ENCODE results near the gene KANK2.
"Not testable (repeated sequence)": the region's sequence is repeated elsewhere in the genome, so short reads cannot be mapped to it uniquely, and the experiment has no call there.

KANK2 gene

GRCh38 chr19:11196406-11197287 is 698 bp downstream of the KANK2 start:
- DNase-seq: no peak

- no peak for DNase-seq
Observed at GRCh38 chr19:11195681-11196080, 1.7 kb downstream of the KANK2 start.

GRCh38 chr19:11194656-11195558 is 2.4 kb downstream of the KANK2 start:
- no peak for DNase-seq

GRCh38 chr19:11194173-11194572 is 3.2 kb downstream of the KANK2 start:
- DNase-seq: no peak

- DNase-seq: no peak
Observed at GRCh38 chr19:11192957-11193939, 4.1 kb downstream of the KANK2 start.

- no peak for DNase-seq
Observed at GRCh38 chr19:11191934-11192333, 5.4 kb downstream of the KANK2 start.

- no peak for DNase-seq
Observed at GRCh38 chr19:11191273-11191755, 6.0 kb downstream of the KANK2 start.

GRCh38 chr19:11190501-11190900 is 6.8 kb downstream of the KANK2 start:
- DNase-seq: no peak

GRCh38 chr19:11187441-11187840 is 9.9 kb downstream of the KANK2 start:
- DNase-seq: no peak

GRCh38 chr19:11182994-11183393 is 14.4 kb downstream of the KANK2 start:
- no peak for DNase-seq

- no peak for DNase-seq
Observed at GRCh38 chr19:11181488-11181887, 15.9 kb downstream of the KANK2 start.

GRCh38 chr19:11180975-11181374 is 16.4 kb downstream of the KANK2 start:
- DNase-seq: not testable (repeated sequence)

GRCh38 chr19:11180346-11180745 is 17.0 kb downstream of the KANK2 start:
- no peak for DNase-seq

- no peak for DNase-seq
Observed at GRCh38 chr19:11179716-11180297, 17.5 kb downstream of the KANK2 start.

GRCh38 chr19:11179145-11179465 is 18.2 kb downstream of the KANK2 start:
- DNase-seq: not testable (repeated sequence)

GRCh38 chr19:11177592-11177991 is 19.8 kb downstream of the KANK2 start:
- DNase-seq: no peak

GRCh38 chr19:11176466-11177193 is 20.7 kb downstream of the KANK2 start:
- DNase-seq: no peak

GRCh38 chr19:11175920-11176319 is 21.4 kb downstream of the KANK2 start:
- no peak for DNase-seq

- DNase-seq: no peak
Observed at GRCh38 chr19:11174336-11174735, 23.0 kb downstream of the KANK2 start.

GRCh38 chr19:11173516-11174155 is 23.7 kb downstream of the KANK2 start:
- no peak for DNase-seq

GRCh38 chr19:11172576-11172975 is 24.8 kb downstream of the KANK2 start:
- DNase-seq: no peak
